H9 (cell line): ENCODE data around the gene FANCE. TPM values are rescaled to one million over a fixed set of nuclear protein-coding genes. Genes with fewer than 3 reads are reported as not detected.
A peak's percentile ranks its signal among the peaks of the same experiment; 100 is the strongest.

Source experiments
- DNase-seq: peaks from one replicate; pipeline ENCODE4 v3.0.0-alpha.2; 2017
- H2AFZ ChIP-seq: one replicate; pipeline ENCODE4 v1.6.1; 2013; ENCODE audit warnings: mild to moderate bottlenecking, low read length, control low read depth, moderate library complexity
- H2AK5ac ChIP-seq: 2 replicates; pipeline ENCODE4 v1.6.1; 2013; ENCODE audit warnings: low read length, control low read depth, mixed read lengths; ENCODE audit not compliant: insufficient read length
- H2BK120ac ChIP-seq: one replicate; pipeline ENCODE4 v1.6.1; 2013; ENCODE audit warnings: low read depth, mild to moderate bottlenecking, low read length, control low read depth, inconsistent platforms; ENCODE audit not compliant: poor library complexity, severe bottlenecking
- H2BK12ac ChIP-seq: 2 replicates; pipeline ENCODE4 v1.6.1; 2013; ENCODE audit warnings: low read length, control low read depth, mixed read lengths, low read depth; ENCODE audit not compliant: insufficient read length
- H2BK15ac ChIP-seq: 2 replicates; pipeline ENCODE4 v1.6.1; 2013; ENCODE audit warnings: low read depth, low read length, control low read depth
- H2BK20ac ChIP-seq: one replicate; pipeline ENCODE4 v1.6.1; 2013; ENCODE audit warnings: low read depth, mild to moderate bottlenecking, low read length, control low read depth, inconsistent platforms; ENCODE audit not compliant: poor library complexity, severe bottlenecking
- H2BK5ac ChIP-seq: 2 replicates; pipeline ENCODE4 v1.6.1; 2013; ENCODE audit warnings: low read length, control low read depth, mixed read lengths; ENCODE audit not compliant: insufficient read length
- H3K14ac ChIP-seq: 2 replicates; pipeline ENCODE4 v1.6.1; 2013; ENCODE audit warnings: low read length, control low read depth; ENCODE audit not compliant: insufficient read depth
- H3K18ac ChIP-seq: 2 replicates; pipeline ENCODE4 v1.6.1; 2013; ENCODE audit warnings: low read depth, mild to moderate bottlenecking, mixed read lengths, low read length, control low read depth; ENCODE audit not compliant: insufficient read length
- H3K23ac ChIP-seq: 2 replicates; pipeline ENCODE4 v1.6.1; 2013; ENCODE audit warnings: low read length, control low read depth, mixed read lengths, low read depth; ENCODE audit not compliant: insufficient read length
- H3K23me2 ChIP-seq: 2 replicates; pipeline ENCODE4 v1.6.1; 2013; ENCODE audit warnings: low read depth, mild to moderate bottlenecking, mixed read lengths, low read length, control low read depth; ENCODE audit not compliant: insufficient read length, poor library complexity, severe bottlenecking
- H3K27ac ChIP-seq: 2 replicates; pipeline ENCODE4 v1.5.1; 2013; ENCODE audit warnings: low read length, control low read depth, mixed read lengths, low read depth; ENCODE audit not compliant: insufficient read length
- H3K27me3 ChIP-seq: 2 replicates; pipeline ENCODE4 v1.6.1; 2013; ENCODE audit warnings: low read length, control low read depth, inconsistent platforms; ENCODE audit not compliant: insufficient read depth
- H3K4ac ChIP-seq: 2 replicates; pipeline ENCODE4 v1.6.1; 2013; ENCODE audit warnings: low read depth, mild to moderate bottlenecking, control low read depth, inconsistent platforms, low read length, moderate library complexity
- H3K4me1 ChIP-seq: 2 replicates; pipeline ENCODE4 v1.6.1; 2013; ENCODE audit warnings: low read length, control low read depth, inconsistent platforms; ENCODE audit not compliant: insufficient read depth
- H3K4me2 ChIP-seq: 2 replicates; pipeline ENCODE4 v1.6.1; 2013; ENCODE audit warnings: low read length, control low read depth, mixed read lengths; ENCODE audit not compliant: insufficient read length, insufficient read depth
- H3K56ac ChIP-seq: 2 replicates; pipeline ENCODE4 v1.6.1; 2013; ENCODE audit warnings: low read depth, mild to moderate bottlenecking, mixed read lengths, low read length, control low read depth; ENCODE audit not compliant: insufficient read length
- H3K79me1 ChIP-seq: 2 replicates; pipeline ENCODE4 v1.6.1; 2013; ENCODE audit warnings: low read depth, mild to moderate bottlenecking, moderate library complexity, low read length, control low read depth, inconsistent platforms; ENCODE audit not compliant: insufficient read depth, poor library complexity, severe bottlenecking
- H3K79me2 ChIP-seq: 2 replicates; pipeline ENCODE4 v1.6.1; 2013; ENCODE audit warnings: low read length, control low read depth, inconsistent platforms; ENCODE audit not compliant: insufficient read depth
- H3K9ac ChIP-seq: 2 replicates; pipeline ENCODE4 v1.6.1; 2013; ENCODE audit warnings: low read length, control low read depth, mixed read lengths; ENCODE audit not compliant: insufficient read length; ENCODE audit errors: extremely low read depth
- H3K9me3 ChIP-seq: one replicate; pipeline ENCODE4 v1.6.1; 2013; ENCODE audit warnings: low read depth, low read length, inconsistent platforms; ENCODE audit not compliant: control insufficient read depth
- H3T11ph ChIP-seq: one replicate; pipeline ENCODE4 v1.6.1; 2013; ENCODE audit warnings: mild to moderate bottlenecking, low read length, control low read depth, inconsistent platforms
- H4K20me1 ChIP-seq: one replicate; pipeline ENCODE4 v1.6.1; 2013; ENCODE audit not compliant: control insufficient read depth, insufficient read length, insufficient read depth
- H4K5ac ChIP-seq: 2 replicates; pipeline ENCODE4 v1.6.1; 2013; ENCODE audit warnings: low read depth, mild to moderate bottlenecking, mixed read lengths, low read length, control low read depth; ENCODE audit not compliant: insufficient read length
- H4K8ac ChIP-seq: replicated peaks from 2 replicates; pipeline ENCODE4 v1.6.1; 2013; ENCODE audit warnings: low read length, control low read depth, mixed read lengths, low read depth; ENCODE audit not compliant: insufficient read length
- H4K91ac ChIP-seq: 2 replicates; pipeline ENCODE4 v1.6.1; 2013; ENCODE audit warnings: low read depth, mild to moderate bottlenecking, moderate library complexity, mixed read lengths, low read length, control low read depth; ENCODE audit not compliant: insufficient read length
- H3K27ac Mint-ChIP-seq, 3 experiments: 2 replicates in 2 of 3; 3 replicates in 1 of 3; pipeline ENCODE4 v1.8.0; 2020 to 2021; ENCODE audit warnings: mixed read lengths in 3 of 3, mild to moderate bottlenecking in 1 of 3, moderate library complexity in 1 of 3
- H3K27me3 Mint-ChIP-seq: 2 replicates; pipeline ENCODE4 v1.8.0; 2021; ENCODE audit warnings: low read depth, mild to moderate bottlenecking, moderate library complexity, mixed read lengths
- H3K36me3 Mint-ChIP-seq, 3 experiments: 2 replicates in 2 of 3; 3 replicates in 1 of 3; pipeline ENCODE4 v1.8.0; 2020 to 2021; ENCODE audit warnings: low read depth in 3 of 3, mixed read lengths in 3 of 3; ENCODE audit not compliant: insufficient read depth in 1 of 3
- H3K4me1 Mint-ChIP-seq, 2 experiments: 2 replicates each; pipeline ENCODE4 v1.8.0; 2020; ENCODE audit warnings: mixed read lengths in 2 of 2
- H3K4me3 Mint-ChIP-seq, 2 experiments: 2 replicates in 1 of 2; 3 replicates in 1 of 2; pipeline ENCODE4 v1.8.0; 2020 to 2021; ENCODE audit warnings: mild to moderate bottlenecking in 2 of 2, mixed read lengths in 2 of 2, moderate library complexity in 1 of 2
- H3K9me3 Mint-ChIP-seq, 2 experiments: 2 replicates in 1 of 2; 3 replicates in 1 of 2; pipeline ENCODE4 v1.8.0; 2020; ENCODE audit warnings: mild to moderate bottlenecking in 2 of 2, mixed read lengths in 2 of 2, moderate library complexity in 1 of 2
- CTCF ChIP-seq: fragments of 200-600 bp; sonication (generic); conservative IDR thresholded peaks from 3 replicates; pipeline ENCODE4 v1.8.0; 2021; ENCODE audit warnings: antibody characterized with exemption, mild to moderate bottlenecking
- WGBS: extraction: QIAGEN DNeasy Blood & Tissue Kit; methylation state at CpG from one replicate; pipeline ENCODE4 v1.1.7; 2013; ENCODE audit warnings: missing lambda C conversion rate, low lambda C conversion rate, mixed read lengths; ENCODE audit not compliant: insufficient read length; ENCODE audit errors: extremely low coverage; 5-methylcytosine and 5-hydroxymethylcytosine counted together
- total RNA-seq: library from RNA; stranded (reverse); gene quantifications from 2 replicates; pipeline ENCODE4 v1.2.1, GENCODE V29; 2021

The FANCE gene
- total RNA-seq, 1 experiment from 2014 or later = 8.4 TPM

GRCh38 chr6:35415065-35415891 is 36.9 kb upstream of the FANCE start:
- peak; percentile 72 for DNase-seq
- Histone ChIP-seq H4K5ac (no peak overlapping the region), H3T11ph (no peak overlapping the region), H2BK12ac (no peak overlapping the region), H3K9me3 (no peaks in the 10 kb centered on the region), H2AFZ (no peak overlapping the region), H2AK5ac (no peak overlapping the region), H2BK15ac (no peak overlapping the region), H4K91ac (no peak overlapping the region), H3K27me3 (no peaks in the 10 kb centered on the region), H3K23ac (no peak overlapping the region), H3K18ac (no peak overlapping the region), H3K9ac (no peak overlapping the region), H3K27ac (no peak overlapping the region), H3K23me2 (no peaks in the 10 kb centered on the region), H2BK20ac (no peak overlapping the region), H3K79me1 (no peaks in the 10 kb centered on the region), H2BK5ac (no peak overlapping the region), H3K4me2 (no peak overlapping the region), H3K79me2 (no peaks in the 10 kb centered on the region), H2BK120ac (no peak overlapping the region), H4K20me1 (no peaks in the 10 kb centered on the region), H3K14ac (no peak overlapping the region), H4K8ac (no peak overlapping the region), H3K4me1 (peaks cover 10% of the 10 kb centered on the region; the same call in 1 of the 2 replicates), H3K4ac (no peak overlapping the region), H3K56ac (no peak overlapping the region)
- Mint-ChIP-seq H3K4me1 (peaks cover 21 to 22% of the 10 kb centered on the region in 2 experiments), H3K9me3 (no peaks in the 10 kb centered on the region), H3K27me3 (no peaks in the 10 kb centered on the region), H3K36me3 (peaks cover 2 to 11% (median 7%) of the 10 kb centered on the region in 3 experiments; a peak in 6 of 7 replicates), H3K27ac (peak overlapping the region in 2 of 3 experiments; percentile 29 to 57; a peak in 4 of 7 replicates), H3K4me3 (no peak overlapping the region)
- WGBS = no CpG with 5 or more reads among the region's 7 CpGs
- TF ChIP-seq CTCF = peak; percentile 72
